H9 (cell line): Measurements from ENCODE around the gene UTS2B. TPM values are rescaled to one million over a fixed set of nuclear protein-coding genes. Genes with fewer than 3 reads are reported as not detected.

Source experiments
- DNase-seq: peaks from one replicate; pipeline ENCODE4 v3.0.0-alpha.2; 2017
- H2AFZ ChIP-seq: one replicate; pipeline ENCODE4 v1.6.1; 2013; ENCODE audit warnings: mild to moderate bottlenecking, low read length, control low read depth, moderate library complexity
- H2AK5ac ChIP-seq: 2 replicates; pipeline ENCODE4 v1.6.1; 2013; ENCODE audit warnings: low read length, control low read depth, mixed read lengths; ENCODE audit not compliant: insufficient read length
- H2BK120ac ChIP-seq: one replicate; pipeline ENCODE4 v1.6.1; 2013; ENCODE audit warnings: low read depth, mild to moderate bottlenecking, low read length, control low read depth, inconsistent platforms; ENCODE audit not compliant: poor library complexity, severe bottlenecking
- H2BK12ac ChIP-seq: 2 replicates; pipeline ENCODE4 v1.6.1; 2013; ENCODE audit warnings: low read length, control low read depth, mixed read lengths, low read depth; ENCODE audit not compliant: insufficient read length
- H2BK15ac ChIP-seq: 2 replicates; pipeline ENCODE4 v1.6.1; 2013; ENCODE audit warnings: low read depth, low read length, control low read depth
- H2BK20ac ChIP-seq: one replicate; pipeline ENCODE4 v1.6.1; 2013; ENCODE audit warnings: low read depth, mild to moderate bottlenecking, low read length, control low read depth, inconsistent platforms; ENCODE audit not compliant: poor library complexity, severe bottlenecking
- H2BK5ac ChIP-seq: 2 replicates; pipeline ENCODE4 v1.6.1; 2013; ENCODE audit warnings: low read length, control low read depth, mixed read lengths; ENCODE audit not compliant: insufficient read length
- H3K14ac ChIP-seq: 2 replicates; pipeline ENCODE4 v1.6.1; 2013; ENCODE audit warnings: low read length, control low read depth; ENCODE audit not compliant: insufficient read depth
- H3K18ac ChIP-seq: 2 replicates; pipeline ENCODE4 v1.6.1; 2013; ENCODE audit warnings: low read depth, mild to moderate bottlenecking, mixed read lengths, low read length, control low read depth; ENCODE audit not compliant: insufficient read length
- H3K23ac ChIP-seq: 2 replicates; pipeline ENCODE4 v1.6.1; 2013; ENCODE audit warnings: low read length, control low read depth, mixed read lengths, low read depth; ENCODE audit not compliant: insufficient read length
- H3K23me2 ChIP-seq: 2 replicates; pipeline ENCODE4 v1.6.1; 2013; ENCODE audit warnings: low read depth, mild to moderate bottlenecking, mixed read lengths, low read length, control low read depth; ENCODE audit not compliant: insufficient read length, poor library complexity, severe bottlenecking
- H3K27ac ChIP-seq: 2 replicates; pipeline ENCODE4 v1.5.1; 2013; ENCODE audit warnings: low read length, control low read depth, mixed read lengths, low read depth; ENCODE audit not compliant: insufficient read length
- H3K27me3 ChIP-seq: 2 replicates; pipeline ENCODE4 v1.6.1; 2013; ENCODE audit warnings: low read length, control low read depth, inconsistent platforms; ENCODE audit not compliant: insufficient read depth
- H3K4ac ChIP-seq: 2 replicates; pipeline ENCODE4 v1.6.1; 2013; ENCODE audit warnings: low read depth, mild to moderate bottlenecking, control low read depth, inconsistent platforms, low read length, moderate library complexity
- H3K4me1 ChIP-seq: 2 replicates; pipeline ENCODE4 v1.6.1; 2013; ENCODE audit warnings: low read length, control low read depth, inconsistent platforms; ENCODE audit not compliant: insufficient read depth
- H3K4me2 ChIP-seq: 2 replicates; pipeline ENCODE4 v1.6.1; 2013; ENCODE audit warnings: low read length, control low read depth, mixed read lengths; ENCODE audit not compliant: insufficient read length, insufficient read depth
- H3K56ac ChIP-seq: 2 replicates; pipeline ENCODE4 v1.6.1; 2013; ENCODE audit warnings: low read depth, mild to moderate bottlenecking, mixed read lengths, low read length, control low read depth; ENCODE audit not compliant: insufficient read length
- H3K79me1 ChIP-seq: 2 replicates; pipeline ENCODE4 v1.6.1; 2013; ENCODE audit warnings: low read depth, mild to moderate bottlenecking, moderate library complexity, low read length, control low read depth, inconsistent platforms; ENCODE audit not compliant: insufficient read depth, poor library complexity, severe bottlenecking
- H3K79me2 ChIP-seq: 2 replicates; pipeline ENCODE4 v1.6.1; 2013; ENCODE audit warnings: low read length, control low read depth, inconsistent platforms; ENCODE audit not compliant: insufficient read depth
- H3K9ac ChIP-seq: 2 replicates; pipeline ENCODE4 v1.6.1; 2013; ENCODE audit warnings: low read length, control low read depth, mixed read lengths; ENCODE audit not compliant: insufficient read length; ENCODE audit errors: extremely low read depth
- H3K9me3 ChIP-seq: one replicate; pipeline ENCODE4 v1.6.1; 2013; ENCODE audit warnings: low read depth, low read length, inconsistent platforms; ENCODE audit not compliant: control insufficient read depth
- H3T11ph ChIP-seq: one replicate; pipeline ENCODE4 v1.6.1; 2013; ENCODE audit warnings: mild to moderate bottlenecking, low read length, control low read depth, inconsistent platforms
- H4K20me1 ChIP-seq: one replicate; pipeline ENCODE4 v1.6.1; 2013; ENCODE audit not compliant: control insufficient read depth, insufficient read length, insufficient read depth
- H4K5ac ChIP-seq: 2 replicates; pipeline ENCODE4 v1.6.1; 2013; ENCODE audit warnings: low read depth, mild to moderate bottlenecking, mixed read lengths, low read length, control low read depth; ENCODE audit not compliant: insufficient read length
- H4K8ac ChIP-seq: replicated peaks from 2 replicates; pipeline ENCODE4 v1.6.1; 2013; ENCODE audit warnings: low read length, control low read depth, mixed read lengths, low read depth; ENCODE audit not compliant: insufficient read length
- H4K91ac ChIP-seq: 2 replicates; pipeline ENCODE4 v1.6.1; 2013; ENCODE audit warnings: low read depth, mild to moderate bottlenecking, moderate library complexity, mixed read lengths, low read length, control low read depth; ENCODE audit not compliant: insufficient read length
- H3K27ac Mint-ChIP-seq, 3 experiments: 2 replicates in 2 of 3; 3 replicates in 1 of 3; pipeline ENCODE4 v1.8.0; 2020 to 2021; ENCODE audit warnings: mixed read lengths in 3 of 3, mild to moderate bottlenecking in 1 of 3, moderate library complexity in 1 of 3
- H3K27me3 Mint-ChIP-seq: 2 replicates; pipeline ENCODE4 v1.8.0; 2021; ENCODE audit warnings: low read depth, mild to moderate bottlenecking, moderate library complexity, mixed read lengths
- H3K36me3 Mint-ChIP-seq, 3 experiments: 2 replicates in 2 of 3; 3 replicates in 1 of 3; pipeline ENCODE4 v1.8.0; 2020 to 2021; ENCODE audit warnings: low read depth in 3 of 3, mixed read lengths in 3 of 3; ENCODE audit not compliant: insufficient read depth in 1 of 3
- H3K4me1 Mint-ChIP-seq, 2 experiments: 2 replicates each; pipeline ENCODE4 v1.8.0; 2020; ENCODE audit warnings: mixed read lengths in 2 of 2
- H3K4me3 Mint-ChIP-seq, 2 experiments: 2 replicates in 1 of 2; 3 replicates in 1 of 2; pipeline ENCODE4 v1.8.0; 2020 to 2021; ENCODE audit warnings: mild to moderate bottlenecking in 2 of 2, mixed read lengths in 2 of 2, moderate library complexity in 1 of 2
- H3K9me3 Mint-ChIP-seq, 2 experiments: 2 replicates in 1 of 2; 3 replicates in 1 of 2; pipeline ENCODE4 v1.8.0; 2020; ENCODE audit warnings: mild to moderate bottlenecking in 2 of 2, mixed read lengths in 2 of 2, moderate library complexity in 1 of 2
- CTCF ChIP-seq: fragments of 200-600 bp; sonication (generic); conservative IDR thresholded peaks from 3 replicates; pipeline ENCODE4 v1.8.0; 2021; ENCODE audit warnings: antibody characterized with exemption, mild to moderate bottlenecking
- WGBS: extraction: QIAGEN DNeasy Blood & Tissue Kit; methylation state at CpG from one replicate; pipeline ENCODE4 v1.1.7; 2013; ENCODE audit warnings: missing lambda C conversion rate, low lambda C conversion rate, mixed read lengths; ENCODE audit not compliant: insufficient read length; ENCODE audit errors: extremely low coverage; 5-methylcytosine and 5-hydroxymethylcytosine counted together
- total RNA-seq: library from RNA; stranded (reverse); gene quantifications from 2 replicates; pipeline ENCODE4 v1.2.1, GENCODE V29; 2021

Gene UTS2B
- total RNA-seq, 1 experiment from 2014 or later = 0.09 TPM

GRCh38 chr3:191227541-191227940 lies 102.8 kb downstream of the UTS2B start:
- Histone ChIP-seq H4K8ac (no peak overlapping the region), H2BK12ac (no peak overlapping the region), H3K23ac (no peak overlapping the region), H3K9me3 (no peaks in the 10 kb centered on the region), H2AK5ac (no peak overlapping the region), H4K5ac (no peak overlapping the region), H3K4ac (no peak overlapping the region), H3K18ac (no peak overlapping the region), H3K27me3 (no peaks in the 10 kb centered on the region), H3K9ac (no peak overlapping the region), H3K56ac (no peak overlapping the region), H2AFZ (no peak overlapping the region), H4K20me1 (no peaks in the 10 kb centered on the region), H3T11ph (no peak overlapping the region), H2BK20ac (no peak overlapping the region), H2BK15ac (no peak overlapping the region), H2BK120ac (no peak overlapping the region), H3K14ac (no peak overlapping the region), H3K27ac (no peak overlapping the region), H3K4me2 (no peak overlapping the region), H4K91ac (no peak overlapping the region), H3K4me1 (no peaks in the 10 kb centered on the region), H2BK5ac (no peak overlapping the region), H3K79me2 (no peaks in the 10 kb centered on the region), H3K23me2 (no peaks in the 10 kb centered on the region), H3K79me1 (no peaks in the 10 kb centered on the region)
- Mint-ChIP-seq H3K36me3 (no peaks in the 10 kb centered on the region), H3K27ac (no peak overlapping the region), H3K27me3 (no peaks in the 10 kb centered on the region), H3K9me3 (no peaks in the 10 kb centered on the region), H3K4me1 (peaks cover 2 to 3% of the 10 kb centered on the region in 2 experiments; a peak in 2 of 4 replicates), H3K4me3 (no peak overlapping the region)
- no CpG with 5 or more reads among the region's 5 CpGs for WGBS
- no peak for TF ChIP-seq CTCF
- no peak for DNase-seq
